ENCODE results near the gene ZNF625. TPM values are rescaled to one million over a fixed set of nuclear protein-coding genes. Genes with fewer than 3 reads are reported as not detected.

ZNF625 gene
- total and polyA plus RNA-seq, 4 donors, result 0.20 to 3.8 (median 2.5) TPM; not detected in 1

DNA sequence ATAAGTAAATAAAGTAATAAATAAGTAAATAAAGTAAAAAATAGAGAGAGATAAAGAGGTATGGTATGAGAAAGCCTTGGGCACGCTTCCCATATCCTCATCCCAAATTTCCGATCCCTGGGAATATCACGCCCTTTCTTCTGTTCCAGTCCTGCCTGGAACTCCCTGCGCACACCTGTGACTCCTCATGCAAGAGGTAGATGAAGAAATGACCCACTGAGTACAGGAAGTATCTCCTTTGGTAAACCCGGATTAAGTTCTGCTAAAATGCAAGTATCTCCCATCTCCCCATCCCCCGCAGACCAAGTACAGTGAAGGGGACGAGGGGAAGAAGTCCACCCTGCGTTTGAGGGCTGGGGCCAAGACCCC, 6.0 kb upstream of the ZNF625 start:
- TF ChIP-seq SP1 (IDR thresholded peaks at IDR 0.05) (no peak), TAF1 (conservative IDR thresholded peaks at IDR 0.05) (no peak)
- Histone ChIP-seq H3K4me1 (ENCODE audit: control insufficient read depth in 4 of 4, insufficient read depth in 4 of 4, low read length in 3 of 4) (peaks cover 7 to 19% (median 12%) of the 10 kb centered on the region in 4 donors), H3K9ac (ENCODE audit: low read depth in 1 of 2, low read length in 2 of 2) (peak overlapping the region in 1 of 2 donors; percentile 86), H3K27ac (ENCODE audit: low read depth in 1 of 2, low read length in 2 of 2) (peak overlapping the region; percentile 90 to 96), H3K4me3 (ENCODE audit: low read depth in 1 of 3, low read length in 3 of 3) (peak overlapping the region; percentile 93 to 97 (median 96)), H3K36me3 (ENCODE audit: control insufficient read depth in 4 of 4, insufficient read depth in 3 of 4, low read depth in 1 of 4, low read length in 3 of 4) (peaks cover 0 to 7% (median under 1%) of the 10 kb centered on the region in 4 donors), H3K27me3 (ENCODE audit: control insufficient read depth in 4 of 4, insufficient read depth in 4 of 4, low read length in 3 of 4) (no peaks in the 10 kb centered on the region), H3K9me3 (ENCODE audit: control insufficient read depth in 4 of 4, low read length in 3 of 4) (peaks cover 0 to 2% (median 0%) of the 10 kb centered on the region in 4 donors)
- 21% methylated on average over 8 of the region's 8 CpGs for WGBS
- DNase-seq (ENCODE audit: low spot score), result no peak

- 93% methylated on average over 25 of the region's 25 CpGs for WGBS
- Histone ChIP-seq H3K4me1 (ENCODE audit: control insufficient read depth in 4 of 4, insufficient read depth in 4 of 4, low read length in 3 of 4) (peaks cover 10 to 19% (median 15%) of the 10 kb centered on the region in 4 donors), H3K4me3 (ENCODE audit: low read depth in 1 of 3, low read length in 3 of 3) (no peak overlapping the region), H3K9ac (ENCODE audit: low read depth in 1 of 2, low read length in 2 of 2) (no peak overlapping the region), H3K9me3 (ENCODE audit: control insufficient read depth in 4 of 4, low read length in 3 of 4) (peaks cover 0 to 2% (median under 1%) of the 10 kb centered on the region in 4 donors), H3K27me3 (ENCODE audit: control insufficient read depth in 4 of 4, insufficient read depth in 4 of 4, low read length in 3 of 4) (no peaks in the 10 kb centered on the region), H3K36me3 (ENCODE audit: control insufficient read depth in 4 of 4, insufficient read depth in 3 of 4, low read depth in 1 of 4, low read length in 3 of 4) (no peaks in the 10 kb centered on the region), H3K27ac (ENCODE audit: low read depth in 1 of 2, low read length in 2 of 2) (no peak overlapping the region)
- no peak for DNase-seq (ENCODE audit: low spot score)
- no peak for TF ChIP-seq TAF1 (conservative IDR thresholded peaks at IDR 0.05)
- no peak for TF ChIP-seq GABPA (IDR thresholded peaks at IDR 0.05 in 1 of 2, conservative IDR thresholded peaks at IDR 0.05 in 1 of 2)
- TF ChIP-seq MAX (IDR thresholded peaks at IDR 0.05), result no peak
- TF ChIP-seq HNF4A (conservative IDR thresholded peaks at IDR 0.05), result no peak
- no peak for TF ChIP-seq NR2F2 (IDR thresholded peaks at IDR 0.05)
- no peak for TF ChIP-seq FOXA2 (IDR thresholded peaks at IDR 0.05)
- no peak for TF ChIP-seq HNF4G (IDR thresholded peaks at IDR 0.05)
- TF ChIP-seq, protein P1, sequence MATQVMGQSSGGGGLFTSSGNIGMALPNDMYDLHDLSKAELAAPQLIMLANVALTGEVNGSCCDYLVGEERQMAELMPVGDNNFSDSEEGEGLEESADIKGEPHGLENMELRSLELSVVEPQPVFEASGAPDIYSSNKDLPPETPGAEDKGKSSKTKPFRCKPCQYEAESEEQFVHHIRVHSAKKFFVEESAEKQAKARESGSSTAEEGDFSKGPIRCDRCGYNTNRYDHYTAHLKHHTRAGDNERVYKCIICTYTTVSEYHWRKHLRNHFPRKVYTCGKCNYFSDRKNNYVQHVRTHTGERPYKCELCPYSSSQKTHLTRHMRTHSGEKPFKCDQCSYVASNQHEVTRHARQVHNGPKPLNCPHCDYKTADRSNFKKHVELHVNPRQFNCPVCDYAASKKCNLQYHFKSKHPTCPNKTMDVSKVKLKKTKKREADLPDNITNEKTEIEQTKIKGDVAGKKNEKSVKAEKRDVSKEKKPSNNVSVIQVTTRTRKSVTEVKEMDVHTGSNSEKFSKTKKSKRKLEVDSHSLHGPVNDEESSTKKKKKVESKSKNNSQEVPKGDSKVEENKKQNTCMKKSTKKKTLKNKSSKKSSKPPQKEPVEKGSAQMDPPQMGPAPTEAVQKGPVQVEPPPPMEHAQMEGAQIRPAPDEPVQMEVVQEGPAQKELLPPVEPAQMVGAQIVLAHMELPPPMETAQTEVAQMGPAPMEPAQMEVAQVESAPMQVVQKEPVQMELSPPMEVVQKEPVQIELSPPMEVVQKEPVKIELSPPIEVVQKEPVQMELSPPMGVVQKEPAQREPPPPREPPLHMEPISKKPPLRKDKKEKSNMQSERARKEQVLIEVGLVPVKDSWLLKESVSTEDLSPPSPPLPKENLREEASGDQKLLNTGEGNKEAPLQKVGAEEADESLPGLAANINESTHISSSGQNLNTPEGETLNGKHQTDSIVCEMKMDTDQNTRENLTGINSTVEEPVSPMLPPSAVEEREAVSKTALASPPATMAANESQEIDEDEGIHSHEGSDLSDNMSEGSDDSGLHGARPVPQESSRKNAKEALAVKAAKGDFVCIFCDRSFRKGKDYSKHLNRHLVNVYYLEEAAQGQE (IDR thresholded peaks at IDR 0.05), result no peak
- no peak for TF ChIP-seq FOXA1 (IDR thresholded peaks at IDR 0.05)
Observed at GRCh38 chr19:12159773-12160414, 3.4 kb upstream of the ZNF625 start.

GRCh38 chr19:12155324-12155860, 1.1 kb downstream of the ZNF625 start:
- peaks cover 0 to 7% (median 2%) of the 10 kb centered on the region in 4 donors for H3K4me1 ChIP-seq (ENCODE audit: control insufficient read depth in 4 of 4, insufficient read depth in 4 of 4, low read length in 3 of 4)
- peaks cover 0 to 5% (median 3%) of the 10 kb centered on the region in 4 donors for H3K36me3 ChIP-seq (ENCODE audit: control insufficient read depth in 4 of 4, insufficient read depth in 3 of 4, low read depth in 1 of 4, low read length in 3 of 4)
- 37% methylated on average over 11 of the region's 11 CpGs for WGBS
- H3K4me3 ChIP-seq (ENCODE audit: low read depth in 1 of 3, low read length in 3 of 3), result peak overlapping the region in 1 of 3 donors; percentile 65
- H3K9me3 ChIP-seq (ENCODE audit: control insufficient read depth in 4 of 4, low read length in 3 of 4), result peaks cover 0 to 5% (median 1%) of the 10 kb centered on the region in 4 donors
- no peak overlapping the region for H3K27ac ChIP-seq (ENCODE audit: low read depth in 1 of 2, low read length in 2 of 2)
- H3K27me3 ChIP-seq (ENCODE audit: control insufficient read depth in 4 of 4, insufficient read depth in 4 of 4, low read length in 3 of 4), result no peaks in the 10 kb centered on the region
- DNase-seq (ENCODE audit: low spot score), result no peak
- TF ChIP-seq, protein P1 (IDR thresholded peaks at IDR 0.05), result no peak
- TF ChIP-seq HNF4G (IDR thresholded peaks at IDR 0.05) (no peak), MAX (IDR thresholded peaks at IDR 0.05) (no peak), EGR1 (IDR thresholded peaks at IDR 0.05; ENCODE audit: low read depth in 2 of 2) (no peak)
- TF ChIP-seq, protein P2, sequence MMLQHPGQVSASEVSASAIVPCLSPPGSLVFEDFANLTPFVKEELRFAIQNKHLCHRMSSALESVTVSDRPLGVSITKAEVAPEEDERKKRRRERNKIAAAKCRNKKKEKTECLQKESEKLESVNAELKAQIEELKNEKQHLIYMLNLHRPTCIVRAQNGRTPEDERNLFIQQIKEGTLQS (IDR thresholded peaks at IDR 0.05), result no peak
- H3K9ac ChIP-seq (ENCODE audit: low read depth in 1 of 2, low read length in 2 of 2), result no peak overlapping the region
